Uterus (tissue), 4 donors: ENCODE data around the gene ATAD3C. TPM values are rescaled to one million over a fixed set of nuclear protein-coding genes. Genes with fewer than 3 reads are reported as not detected.
A peak's percentile ranks its signal among the peaks of the same experiment; 100 is the strongest.
"Not testable (repeated sequence)": the region's sequence is repeated elsewhere in the genome, so short reads cannot be mapped to it uniquely, and the experiment has no call there.

Experiments used
- DNase-seq, 2 donors: peaks; one replicate each; pipeline ENCODE4 v3.0.0-alpha.2; 2019 to 2020
- H3K27ac ChIP-seq, 2 donors: fragments of 200-600 bp; sonication (generic); 1 replicate in 1 of 2; 2 replicates in 1 of 2; pipeline ENCODE4 v1.5.1; 2016 to 2018
- H3K27me3 ChIP-seq, 2 donors: fragments of 200-600 bp; sonication (generic); one replicate each; pipeline ENCODE4 v1.5.1; 2018 to 2019; ENCODE audit warnings: control low read depth in 1 of 2
- H3K36me3 ChIP-seq, 2 donors: fragments of 200-600 bp; sonication (generic); one replicate each; pipeline ENCODE4 v1.5.1; 2019; ENCODE audit warnings: control low read depth in 1 of 2
- H3K4me1 ChIP-seq, 2 donors: fragments of 200-600 bp; sonication (generic); one replicate each; pipeline ENCODE4 v1.5.1; 2018 to 2019; ENCODE audit warnings: control low read depth in 1 of 2
- H3K4me3 ChIP-seq, 2 donors: fragments of 200-600 bp; sonication (generic); 1 replicate in 1 of 2; 2 replicates in 1 of 2; pipeline ENCODE4 v1.5.1; 2018 to 2019; ENCODE audit warnings: mild to moderate bottlenecking in 1 of 2
- H3K9me3 ChIP-seq, 2 donors: fragments of 200-600 bp; sonication (generic); one replicate each; pipeline ENCODE4 v1.5.1; 2019; ENCODE audit warnings: control low read depth in 1 of 2
- CTCF ChIP-seq, 4 experiments: fragments of 200-600 bp in 2 of 4; fragments of 450-650 bp in 2 of 4; sonication (generic) in 2 of 4; IDR thresholded peaks; one replicate each; pipeline ENCODE4 v1.5.1; 2016 to 2019; ENCODE audit warnings: antibody characterized with exemption in 4 of 4, mild to moderate bottlenecking in 2 of 4, moderate library complexity in 1 of 4
- POLR2A ChIP-seq, 2 donors: fragments of 450-650 bp; IDR thresholded peaks; one replicate each; pipeline ENCODE4 v1.6.1; 2016; ENCODE audit warnings: antibody characterized with exemption in 2 of 2, mild to moderate bottlenecking in 1 of 2, moderate library complexity in 1 of 2
- intact Hi-C: fragments of 100-400 bp; cut with DNase I; formaldehyde crosslinking; loops from one replicate; pipeline ENCODE4 v1.15.1; 2023; ENCODE audit warnings: low total_unique reads
- total RNA-seq, 4 donors: library from RNA; depleted of rRNA in 3 of 4; stranded (reverse); fragments of >200 nt in 3 of 4; gene quantifications; one replicate each; pipeline versions ENCODE4 v1.1.0 to v1.2.4, GENCODE V29; 2014 to 2023
- donor health status: DM: yes; HTN: yes; CAD: no.

ATAD3C gene
- total RNA-seq, 4 donors from 2014 or later: 0.77 to 3.8 (median 1.7) TPM; not detected in 1

- DNase-seq: no peak
- H3K9me3 ChIP-seq: no peaks in the 10 kb centered on the region
- no peaks in the 10 kb centered on the region for H3K27me3 ChIP-seq
- no peak overlapping the region for H3K4me3 ChIP-seq
- intact Hi-C loops: no loop called here
- no peak for TF ChIP-seq CTCF (IDR thresholded peaks at IDR 0.05)
- no peak for TF ChIP-seq POLR2A (IDR thresholded peaks at IDR 0.05)
- no peak overlapping the region for H3K27ac ChIP-seq
- H3K36me3 ChIP-seq: no peaks in the 10 kb centered on the region
- peaks cover 4 to 21% of the 10 kb centered on the region in 2 donors for H3K4me1 ChIP-seq
Measured at GRCh38 chr1:1439546-1440261, 9.8 kb upstream of the ATAD3C start.

GRCh38 chr1:1440262-1441001, 9.1 kb upstream of the ATAD3C start:
- DNase-seq: peak in 1 of 2 donors; percentile 23
- no peak overlapping the region for H3K27ac ChIP-seq
- no peak overlapping the region for H3K4me3 ChIP-seq
- intact Hi-C loops: no loop called here
- H3K9me3 ChIP-seq: no peaks in the 10 kb centered on the region
- TF ChIP-seq CTCF (IDR thresholded peaks at IDR 0.05) (no peak), POLR2A (IDR thresholded peaks at IDR 0.05) (no peak)
- no peaks in the 10 kb centered on the region for H3K27me3 ChIP-seq
- H3K4me1 ChIP-seq: peaks cover 4 to 14% of the 10 kb centered on the region in 2 donors
- H3K36me3 ChIP-seq: no peaks in the 10 kb centered on the region

- DNase-seq: peak in 1 of 2 donors; percentile 55
- Histone ChIP-seq H3K27ac (no peak overlapping the region), H3K4me3 (no peak overlapping the region), H3K36me3 (no peaks in the 10 kb centered on the region), H3K4me1 (peaks cover 4 to 8% of the 10 kb centered on the region in 2 donors), H3K27me3 (no peaks in the 10 kb centered on the region), H3K9me3 (no peaks in the 10 kb centered on the region)
- TF ChIP-seq POLR2A (IDR thresholded peaks at IDR 0.05): no peak
- peak; percentile 84 to 91 (median 86) for TF ChIP-seq CTCF (IDR thresholded peaks at IDR 0.05)
- intact Hi-C loops: no loop called here
Measured at GRCh38 chr1:1441002-1441888, 8.2 kb upstream of the ATAD3C start.

- Histone ChIP-seq H3K9me3 (no peaks in the 10 kb centered on the region), H3K27ac (no peak overlapping the region)
- intact Hi-C loops: no loop called here
Measured at GRCh38 chr1:1442069-1442770, 7.3 kb upstream of the ATAD3C start.

GRCh38 chr1:1446631-1447030, 2.9 kb upstream of the ATAD3C start:
- intact Hi-C loops, H3K27me3 ChIP-seq, H3K4me3 ChIP-seq, H3K27ac ChIP-seq, H3K36me3 ChIP-seq, DNase-seq, H3K4me1 ChIP-seq, H3K9me3 ChIP-seq: not testable (repeated sequence)

More at GRCh38 chr1:1442069-1442770, 7.3 kb upstream of the ATAD3C start:
- no peaks in the 10 kb centered on the region for H3K36me3 ChIP-seq
- H3K27me3 ChIP-seq: no peaks in the 10 kb centered on the region
- DNase-seq: peak in 1 of 2 donors; percentile 16
- TF ChIP-seq CTCF (IDR thresholded peaks at IDR 0.05) (no peak), POLR2A (IDR thresholded peaks at IDR 0.05) (no peak)
- H3K4me1 ChIP-seq: peaks cover 0 to 4% of the 10 kb centered on the region in 2 donors
- H3K4me3 ChIP-seq: no peak overlapping the region

GRCh38 chr1:1450616-1451015, 1.1 kb downstream of the ATAD3C start:
- H3K27ac ChIP-seq, H3K36me3 ChIP-seq, H3K9me3 ChIP-seq, H3K27me3 ChIP-seq, intact Hi-C loops, DNase-seq, H3K4me3 ChIP-seq, H3K4me1 ChIP-seq: not testable (repeated sequence)
